ENCODE data around the gene KIF2C. TPM values are rescaled to one million over a fixed set of nuclear protein-coding genes. Genes with fewer than 3 reads are reported as not detected.
A peak's percentile ranks its signal among the peaks of the same experiment; 100 is the strongest.

The KIF2C gene
- total and polyA plus RNA-seq, 8 donors: 3.3 to 44.9 (median 19.7) TPM

DNA sequence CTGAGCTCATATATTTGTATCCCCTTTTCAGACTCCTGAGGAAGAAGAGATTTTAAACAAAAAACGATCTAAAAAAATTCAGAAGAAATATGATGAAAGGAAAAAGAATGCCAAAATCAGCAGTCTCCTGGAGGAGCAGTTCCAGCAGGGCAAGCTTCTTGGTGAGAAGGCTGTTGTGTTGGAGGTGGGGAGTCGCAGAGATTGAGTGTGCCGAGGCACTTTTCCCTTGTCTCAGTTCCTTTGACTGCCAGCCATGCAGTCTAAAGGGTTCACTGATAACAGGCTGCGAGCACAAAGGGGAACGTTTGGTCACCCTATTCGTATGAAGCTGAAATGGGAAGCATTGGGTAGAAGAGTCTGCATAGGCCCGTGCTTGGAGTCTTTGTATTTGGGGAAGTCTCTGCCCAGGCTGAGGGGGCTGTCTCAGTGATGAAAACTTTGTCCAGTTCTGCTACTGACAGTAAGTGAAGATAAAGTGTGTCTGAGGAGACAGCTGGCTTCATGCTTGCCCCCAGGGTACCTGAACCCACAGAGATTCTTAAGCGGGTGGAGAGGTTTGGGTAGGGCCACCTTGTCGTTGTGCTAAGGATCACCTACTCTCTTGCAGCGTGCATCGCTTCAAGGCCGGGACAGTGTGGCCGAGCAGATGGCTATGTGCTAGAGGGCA, 38.5 kb downstream of the KIF2C start:
- no peaks in the 10 kb centered on the region for H3K9me3 ChIP-seq
- H3K4me1 ChIP-seq: peaks cover 21 to 39% of the 10 kb centered on the region in 2 donors
- H3K27me3 ChIP-seq: no peaks in the 10 kb centered on the region
- H3K36me3 ChIP-seq: peaks cover 0 to 62% of the 10 kb centered on the region in 2 donors
- TF ChIP-seq, protein P1, sequence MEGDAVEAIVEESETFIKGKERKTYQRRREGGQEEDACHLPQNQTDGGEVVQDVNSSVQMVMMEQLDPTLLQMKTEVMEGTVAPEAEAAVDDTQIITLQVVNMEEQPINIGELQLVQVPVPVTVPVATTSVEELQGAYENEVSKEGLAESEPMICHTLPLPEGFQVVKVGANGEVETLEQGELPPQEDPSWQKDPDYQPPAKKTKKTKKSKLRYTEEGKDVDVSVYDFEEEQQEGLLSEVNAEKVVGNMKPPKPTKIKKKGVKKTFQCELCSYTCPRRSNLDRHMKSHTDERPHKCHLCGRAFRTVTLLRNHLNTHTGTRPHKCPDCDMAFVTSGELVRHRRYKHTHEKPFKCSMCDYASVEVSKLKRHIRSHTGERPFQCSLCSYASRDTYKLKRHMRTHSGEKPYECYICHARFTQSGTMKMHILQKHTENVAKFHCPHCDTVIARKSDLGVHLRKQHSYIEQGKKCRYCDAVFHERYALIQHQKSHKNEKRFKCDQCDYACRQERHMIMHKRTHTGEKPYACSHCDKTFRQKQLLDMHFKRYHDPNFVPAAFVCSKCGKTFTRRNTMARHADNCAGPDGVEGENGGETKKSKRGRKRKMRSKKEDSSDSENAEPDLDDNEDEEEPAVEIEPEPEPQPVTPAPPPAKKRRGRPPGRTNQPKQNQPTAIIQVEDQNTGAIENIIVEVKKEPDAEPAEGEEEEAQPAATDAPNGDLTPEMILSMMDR (IDR thresholded peaks at IDR 0.05): no peak
- DNase-seq (peak in 1 of 4 donors; percentile 15), ATAC-seq (no peak)
- peak overlapping the region in 1 of 2 donors; percentile 88 for H3K4me3 ChIP-seq
- intact Hi-C loops (cut with DNase I): no loop called here
- H3K27ac ChIP-seq: peak overlapping the region in 1 of 2 donors; percentile 5

DNA sequence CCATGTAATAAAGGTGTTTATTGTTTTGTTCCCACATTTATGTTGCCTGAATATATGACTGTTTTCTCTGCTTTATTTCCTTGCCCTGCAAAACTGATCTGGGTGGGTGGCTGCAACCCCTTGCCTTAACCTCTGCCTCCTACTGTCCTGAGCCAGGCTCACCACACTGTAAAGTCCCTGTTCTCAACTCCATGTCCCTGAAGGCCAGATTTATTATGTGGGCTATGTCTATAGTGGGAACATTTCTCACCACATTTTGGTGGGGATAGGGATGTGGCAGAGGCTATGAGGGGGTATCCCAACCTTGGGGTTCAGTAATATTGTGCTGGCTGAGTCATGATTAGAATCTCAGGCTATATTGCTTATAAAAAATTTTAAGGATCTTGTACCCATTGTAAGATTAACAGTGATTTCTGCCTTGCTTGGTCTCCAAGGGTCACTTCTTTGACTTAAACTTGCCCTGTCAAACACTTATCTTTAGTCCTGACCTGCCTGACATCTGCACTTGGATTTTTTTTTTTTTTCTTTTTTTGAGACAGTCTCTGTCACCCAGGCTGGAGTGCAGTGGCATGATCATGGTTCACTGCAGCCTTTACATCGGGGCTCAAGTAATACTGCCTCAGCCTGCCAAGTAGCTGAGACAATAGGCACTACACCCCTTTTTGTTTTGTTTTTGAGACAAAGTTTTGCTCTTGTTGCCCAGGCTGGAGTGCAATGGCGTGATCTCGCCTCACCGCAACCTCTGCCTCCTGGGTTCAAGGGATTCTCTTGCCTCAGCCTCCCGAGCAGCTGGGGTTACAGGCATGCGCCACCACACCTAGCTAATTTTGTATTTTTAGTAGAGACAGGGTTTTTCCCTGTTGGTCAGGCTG, 39.3 kb downstream of the KIF2C start:
- H3K4me1 ChIP-seq: peaks cover 25 to 47% of the 10 kb centered on the region in 2 donors
- peaks cover 0 to 62% of the 10 kb centered on the region in 2 donors for H3K36me3 ChIP-seq
- H3K9me3 ChIP-seq: no peaks in the 10 kb centered on the region
- DNase-seq (peak in 1 of 4 donors; percentile 14), ATAC-seq (no peak)
- H3K27me3 ChIP-seq: peaks cover 0 to 3% of the 10 kb centered on the region in 2 donors
- TF ChIP-seq, protein P1 (IDR thresholded peaks at IDR 0.05): no peak
- no peak overlapping the region for H3K27ac ChIP-seq
- H3K4me3 ChIP-seq: peak overlapping the region in 1 of 2 donors; percentile 88
- intact Hi-C loops (cut with DNase I): no loop called here

DNA sequence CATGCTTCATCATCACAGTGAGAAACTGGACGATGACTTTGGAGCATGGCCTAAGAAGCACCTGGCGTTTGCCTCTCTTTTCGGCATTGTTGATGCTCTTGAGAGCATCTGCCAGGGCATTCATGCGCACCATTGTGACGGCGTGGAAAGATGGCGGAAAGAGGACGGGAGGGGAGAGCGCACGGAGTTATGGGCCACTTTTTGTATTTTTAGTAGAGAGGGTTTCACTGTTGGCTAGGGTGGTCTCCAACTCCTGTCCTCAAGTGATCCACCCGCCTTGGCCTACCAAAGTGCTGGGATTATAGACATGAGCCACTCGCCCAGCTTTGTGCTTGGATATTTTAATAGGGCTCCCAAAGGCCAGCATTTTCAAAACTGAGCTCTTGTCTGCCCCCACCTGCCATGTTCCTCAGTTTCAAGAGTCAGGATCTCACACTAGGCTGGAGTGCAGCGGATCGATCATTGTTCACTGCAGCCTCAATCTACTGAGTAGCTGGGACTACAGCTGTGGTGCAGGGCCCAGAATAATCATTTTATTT, 41.0 kb downstream of the KIF2C start:
- Histone ChIP-seq H3K9me3 (no peaks in the 10 kb centered on the region), H3K27ac (no peak overlapping the region), H3K27me3 (peaks cover 0 to 9% of the 10 kb centered on the region in 2 donors), H3K36me3 (peaks cover 0 to 62% of the 10 kb centered on the region in 2 donors), H3K4me3 (no peak overlapping the region), H3K4me1 (peaks cover 24 to 56% of the 10 kb centered on the region in 2 donors)
- ATAC-seq: no peak
- TF ChIP-seq, protein P1 (IDR thresholded peaks at IDR 0.05): no peak
- peak in 1 of 4 donors; percentile 26 for DNase-seq
- intact Hi-C loops (cut with DNase I): loop anchor here in 1 of 2 donors (10.0 kb wide), 1 partner anchor 74 kb away; no protein-coding TSS in a partner anchor

DNA sequence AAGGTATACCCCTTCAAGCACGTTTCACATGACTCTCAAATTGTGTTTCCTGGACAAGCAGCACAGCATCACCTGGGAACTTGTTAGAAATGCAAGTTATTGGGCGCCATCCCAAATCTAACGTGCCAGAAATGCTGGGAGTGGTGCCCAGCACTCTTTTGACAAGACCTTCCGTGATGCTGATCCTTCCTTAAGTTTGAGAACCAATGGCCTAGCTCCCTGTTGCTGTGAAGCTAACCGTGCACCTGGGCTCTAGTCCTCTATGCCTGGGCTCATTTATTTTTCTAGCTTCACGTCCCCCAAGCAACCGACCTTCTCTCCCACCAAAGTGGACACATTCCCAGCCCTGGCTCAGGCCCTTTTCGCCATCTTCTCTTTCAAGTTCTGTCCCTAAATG, 44.1 kb downstream of the KIF2C start:
- intact Hi-C loops (cut with DNase I): loop anchor here in 1 of 2 donors (10.0 kb wide), 1 partner anchor 71 kb away; no protein-coding TSS in a partner anchor
- H3K9me3 ChIP-seq: no peaks in the 10 kb centered on the region
- H3K4me3 ChIP-seq: peak overlapping the region; percentile 35 to 38
- ATAC-seq (peak; percentile 6), DNase-seq (no peak)
- peaks cover 0 to 36% of the 10 kb centered on the region in 2 donors for H3K36me3 ChIP-seq
- H3K27ac ChIP-seq: no peak overlapping the region
- peaks cover 0 to 9% of the 10 kb centered on the region in 2 donors for H3K27me3 ChIP-seq
- TF ChIP-seq, protein P1 (IDR thresholded peaks at IDR 0.05): no peak
- H3K4me1 ChIP-seq: peaks cover 16 to 41% of the 10 kb centered on the region in 2 donors

Measured in left lung (tissue), 10 donors.